K562 (cell line): Measurements from ENCODE around the gene MPIG6B. TPM values are rescaled to one million over a fixed set of nuclear protein-coding genes. Genes with fewer than 3 reads are reported as not detected.

Experiments used
- BDP1 ChIP-seq: IDR thresholded peaks from 3 replicates; pipeline ENCODE4 v1.6.1; 2011; ENCODE audit not compliant: insufficient read length, insufficient read depth
- BMI1 ChIP-seq: fragments of 150-350 bp; IDR thresholded peaks from 2 replicates; pipeline ENCODE4 v1.6.1; 2014; ENCODE audit warnings: low read length
- EGR1 ChIP-seq: fragments of 450-650 bp; conservative IDR thresholded peaks from 2 replicates; pipeline ENCODE4 v1.6.1; 2017; ENCODE audit warnings: mild to moderate bottlenecking
- ELK3 ChIP-seq: fragments of 450-650 bp; formaldehyde crosslinking; IDR thresholded peaks from 2 replicates; pipeline ENCODE4 v1.4.0; 2020; ENCODE audit warnings: mild to moderate bottlenecking
- HMBOX1 ChIP-seq: sonication (generic); IDR thresholded peaks from 2 replicates; pipeline ENCODE4 v1.6.1; 2016
- HMG20B ChIP-seq: fragments of 250-450 bp; sonication (Bioruptor Pico); IDR thresholded peaks from 2 replicates; pipeline ENCODE4 v1.5.0; 2021; ENCODE audit warnings: mild to moderate bottlenecking
- ID3 ChIP-seq, 2 experiments: fragments of 250-450 bp in 1 of 2; fragments of 450-650 bp in 1 of 2; sonication (Bioruptor Pico) in 1 of 2; IDR thresholded peaks; 2 replicates each; pipeline versions ENCODE4 v1.6.1 to v1.8.0; 2016 to 2021; ENCODE audit warnings: mild to moderate bottlenecking in 2 of 2, moderate library complexity in 2 of 2, missing compliant biosample characterization in 1 of 2, missing genetic modification characterization in 1 of 2
- IRF9 ChIP-seq: fragments of 450-650 bp; IDR thresholded peaks from 2 replicates; pipeline ENCODE4 v1.6.1; 2016; ENCODE audit warnings: missing biosample characterization, missing genetic modification characterization
- KLF1 ChIP-seq: fragments of 450-650 bp; IDR thresholded peaks from 2 replicates; pipeline ENCODE4 v1.6.1; 2016; ENCODE audit warnings: missing genetic modification characterization, missing compliant biosample characterization
- KLF6 ChIP-seq: fragments of 250-450 bp; sonication (Bioruptor Pico); IDR thresholded peaks from 2 replicates; pipeline ENCODE4 v1.4.0; 2020; ENCODE audit warnings: mild to moderate bottlenecking, moderate library complexity, borderline replicate concordance
- NCOA1 ChIP-seq: fragments of 450-650 bp; IDR thresholded peaks from 2 replicates; pipeline ENCODE4 v1.6.1; 2016; ENCODE audit warnings: low read depth
- SIN3B ChIP-seq: fragments of 450-650 bp; IDR thresholded peaks from 2 replicates; pipeline ENCODE4 v1.6.1; 2017; ENCODE audit warnings: low read depth, mild to moderate bottlenecking, moderate library complexity
- SIX5 ChIP-seq, 2 experiments: IDR thresholded peaks; 2 replicates each; pipeline ENCODE4 v1.6.1; 2011; ENCODE audit warnings: low read length in 2 of 2, borderline replicate concordance in 1 of 2, low read depth in 1 of 2, mild to moderate bottlenecking in 1 of 2, moderate library complexity in 1 of 2; ENCODE audit not compliant: insufficient read depth in 1 of 2
- SMARCB1 ChIP-seq: IDR thresholded peaks from 2 replicates; pipeline ENCODE4 v1.6.1; 2011; ENCODE audit warnings: improper control_type of control experiment, low read depth; ENCODE audit not compliant: insufficient read length
- SP2 ChIP-seq: IDR thresholded peaks from 2 replicates; pipeline ENCODE4 v1.6.1; 2011; ENCODE audit warnings: mild to moderate bottlenecking, low read depth, low read length, moderate library complexity; ENCODE audit not compliant: poor library complexity, severe bottlenecking; ENCODE audit errors: extremely low read depth
- TCF7 ChIP-seq: sonication (generic); IDR thresholded peaks from 2 replicates; pipeline ENCODE4 v1.6.1; 2016; ENCODE audit warnings: antibody characterized with exemption, borderline replicate concordance
- ZNF280B ChIP-seq: fragments of 250-450 bp; sonication (Bioruptor Pico); IDR thresholded peaks from 2 replicates; pipeline ENCODE4 v1.5.1; 2021; ENCODE audit warnings: mild to moderate bottlenecking
- ZNF449 ChIP-seq: fragments of 250-450 bp; sonication (Bioruptor Pico); IDR thresholded peaks from 2 replicates; pipeline ENCODE4 v1.8.0; 2022; ENCODE audit warnings: moderate library complexity, mild to moderate bottlenecking, inconsistent platforms
- ZNF589 ChIP-seq: fragments of 200-800 bp; sonication (Bioruptor generic); IDR thresholded peaks from 2 replicates; pipeline ENCODE4 v1.6.1; 2016; ENCODE audit warnings: low read depth, missing genetic modification characterization, missing compliant biosample characterization
- ZNF75A ChIP-seq: fragments of 450-650 bp; formaldehyde crosslinking; IDR thresholded peaks from 2 replicates; pipeline ENCODE4 v1.4.0; 2020; ENCODE audit warnings: mild to moderate bottlenecking
- polyA plus RNA-seq, 8 experiments: library from polyadenylated mRNA; depleted of rRNA in 4 of 8; stranded (reverse) in 5 of 8; unstranded in 3 of 8; fragments of >200 nt; fragmentation: Nextera tagmentation in 2 of 8; fragmentation: Illumina TruSeq in 1 of 8; extraction: Ambion mirVana in 2 of 8; extraction: Trizol in 1 of 8; gene quantifications; 2 replicates each; pipeline versions ENCODE4 v1.2.1 to v1.2.3, GENCODE V29; 2011 to 2014; ENCODE audit warnings: inconsistent platforms in 1 of 8, missing spikeins in 1 of 8
- total RNA-seq, 7 experiments: library from RNA; depleted of rRNA in 6 of 7; stranded (reverse); fragments of >200 nt in 6 of 7; fragmentation: Illumina TruSeq in 2 of 7; extraction: Trizol in 2 of 7; gene quantifications; 2 replicates each; pipeline versions ENCODE4 v1.2.1 to v1.2.3, GENCODE V29; 2011 to 2021; ENCODE audit warnings: low replicate concordance in 1 of 7

MPIG6B gene
- total and polyA plus RNA-seq, 9 of the 15 experiments (the other 6 are each of a cell fraction or from before 2014, with no cell fraction given) = 0.11 to 1.2 (median 0.28) TPM; not detected in 1

GRCh38 chr6:31702819-31703716 lies 20.1 kb upstream of the MPIG6B start, which contains the start of gene ABHD16A (continued):
- TF ChIP-seq ZNF589 (CRISPR knock-in tag) = 0 out of 2 replicates have a peak, but pooled peaks have one; percentile 76
- no peak for TF ChIP-seq ZNF449 (CRISPR knock-in tag)
- TF ChIP-seq HMG20B (CRISPR knock-in tag) = no peak
- TF ChIP-seq BDP1 = no peak
- TF ChIP-seq HMBOX1 = 0 out of 2 replicates have a peak, but pooled peaks have one; percentile 41
- peak; percentile 84 for TF ChIP-seq IRF9 (tag)
- peak; percentile 66; the same call in 1 of the 2 replicates for TF ChIP-seq SIN3B
- TF ChIP-seq TCF7 = peak; percentile 78
- TF ChIP-seq BMI1 = no peak
- TF ChIP-seq SP2 = no peak
- no peak for TF ChIP-seq ZNF280B
- peak; percentile 72 for TF ChIP-seq ZNF75A (CRISPR knock-in tag)
- TF ChIP-seq KLF1 (tag) = 0 out of 2 replicates have a peak, but pooled peaks have one; percentile 11
- peak; percentile 39 for TF ChIP-seq NCOA1
- TF ChIP-seq KLF6 = peak; percentile 81; the same call in 1 of the 2 replicates
- peak; percentile 30 to 49; a peak in 2 of 4 replicates for TF ChIP-seq SIX5 (IDR thresholded peaks at IDR 0.05; ENCODE audit: borderline replicate concordance in 1 of 2, insufficient read depth in 1 of 2, low read depth in 1 of 2, low read length in 2 of 2)
- TF ChIP-seq ELK3 (CRISPR knock-in tag) = no peak
- no peak for TF ChIP-seq ID3 (CRISPR knock-in tag; IDR thresholded peaks at IDR 0.05)
- peak; percentile 57 for TF ChIP-seq ID3 (tag; IDR thresholded peaks at IDR 0.05)
- peak; percentile 80 for TF ChIP-seq SMARCB1
- peak; percentile 39 for TF ChIP-seq EGR1
